Right forelimb (tissue), 1 donor: ENCODE measurements around the gene TNC.

Experiments used
- DNase-seq: peaks from one replicate; pipeline ENCODE4 v3.0.0-alpha.2; 2018

The TNC gene

DNA sequence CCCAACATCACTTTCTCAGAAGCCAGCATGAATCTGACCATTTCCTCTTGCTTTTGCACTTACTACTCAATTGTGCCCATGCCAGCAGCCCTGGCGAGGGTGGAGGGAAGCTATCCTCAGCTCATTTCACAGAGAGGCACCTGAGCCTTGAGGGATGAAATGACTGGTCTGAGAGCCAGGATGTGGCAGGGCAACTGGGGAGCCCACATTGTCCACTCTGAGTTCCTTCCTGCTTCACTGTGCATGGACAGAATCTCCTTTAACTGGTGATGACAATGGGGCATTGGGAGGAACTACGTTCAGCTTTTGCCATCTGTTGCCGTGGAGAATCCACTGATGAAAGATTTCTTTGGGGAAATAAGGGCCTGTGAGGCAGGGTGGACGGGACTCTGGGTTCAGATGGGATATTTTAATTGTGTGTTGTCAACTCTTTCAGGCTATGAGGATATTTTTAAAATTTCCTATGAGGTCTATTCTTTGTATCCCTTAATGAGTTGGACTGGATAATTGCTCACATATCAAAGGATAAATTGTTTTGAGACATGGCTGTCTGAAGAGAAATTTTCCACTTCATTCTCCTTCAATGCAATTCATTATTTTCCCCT, 78.3 kb downstream of the TNC start:
- no peak for DNase-seq

DNA sequence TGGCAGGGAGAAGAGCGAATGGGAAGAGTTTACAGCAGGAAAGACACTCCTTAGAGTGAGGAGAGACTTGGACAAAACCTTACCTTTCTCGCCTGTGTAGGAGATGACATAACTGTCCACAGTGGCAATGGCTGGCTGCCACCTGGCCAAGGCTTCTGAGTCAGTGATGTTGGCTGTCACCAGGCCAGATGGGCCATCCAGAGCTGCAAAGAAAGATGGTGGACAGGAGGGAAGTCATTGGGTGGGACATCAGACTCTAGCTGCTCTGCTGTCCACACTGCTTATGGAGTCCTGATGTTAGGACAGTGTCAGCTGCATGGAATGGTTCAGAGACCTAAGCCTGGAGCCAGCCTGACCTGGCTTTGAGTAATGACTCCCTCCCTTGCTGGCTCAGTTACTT, 79.8 kb downstream of the TNC start:
- DNase-seq = peak; percentile 66

DNA sequence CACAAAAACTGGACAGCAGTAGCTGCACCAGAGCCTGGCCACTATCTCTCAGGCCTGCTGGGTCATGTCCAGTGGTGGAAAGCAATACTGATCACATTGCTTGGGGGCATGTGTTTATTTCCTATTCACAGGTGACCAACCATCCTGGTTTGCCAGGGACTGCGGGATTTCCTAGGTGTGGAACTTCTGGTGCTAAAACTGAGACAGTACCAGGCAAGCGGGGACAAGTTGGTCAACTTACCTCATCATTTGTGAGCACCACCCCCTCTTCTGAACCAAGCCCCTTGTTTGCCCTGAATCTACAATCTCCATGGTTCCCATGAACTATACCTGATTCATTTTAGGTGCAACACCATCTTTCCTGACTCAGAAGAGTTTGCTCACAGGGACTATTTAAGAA, 81.3 kb downstream of the TNC start:
- DNase-seq = no peak

DNA sequence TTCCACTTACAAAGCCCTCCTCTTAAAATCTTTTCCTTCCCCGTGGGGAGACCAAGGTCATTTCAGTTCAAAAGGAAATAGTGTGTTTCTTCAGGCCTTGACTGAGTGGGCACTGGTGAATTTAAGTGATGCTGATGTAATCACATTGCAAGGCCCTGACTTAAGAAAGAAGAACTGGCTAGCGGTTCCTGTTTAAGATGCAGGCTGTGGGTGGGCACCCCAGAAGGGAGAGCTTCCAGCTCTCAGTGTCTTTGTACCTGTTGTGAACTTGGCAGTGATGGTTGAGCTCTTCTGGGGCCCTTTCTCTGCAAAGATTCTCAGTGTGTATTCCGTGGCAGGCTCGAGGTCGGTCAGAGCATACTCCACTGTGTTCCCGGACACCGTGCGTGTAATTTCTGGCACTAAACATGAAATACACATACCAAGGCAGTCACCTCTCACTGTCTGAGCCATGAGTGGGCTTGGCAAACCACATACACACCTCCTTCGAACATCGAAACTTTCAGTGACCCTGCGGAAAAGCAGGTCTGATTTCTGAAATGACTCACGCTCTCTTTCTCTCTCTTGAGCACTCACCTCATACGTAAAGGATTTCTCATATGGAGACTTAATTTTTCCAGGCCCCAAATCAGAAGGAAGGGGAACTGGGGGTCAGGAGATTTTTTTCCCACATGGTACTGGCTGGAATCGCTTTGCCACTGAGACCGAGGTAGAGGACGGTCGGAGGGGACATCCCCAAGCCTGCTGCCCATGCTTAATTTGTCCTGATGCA, 81.9 kb downstream of the TNC start:
- DNase-seq = no peak

DNA sequence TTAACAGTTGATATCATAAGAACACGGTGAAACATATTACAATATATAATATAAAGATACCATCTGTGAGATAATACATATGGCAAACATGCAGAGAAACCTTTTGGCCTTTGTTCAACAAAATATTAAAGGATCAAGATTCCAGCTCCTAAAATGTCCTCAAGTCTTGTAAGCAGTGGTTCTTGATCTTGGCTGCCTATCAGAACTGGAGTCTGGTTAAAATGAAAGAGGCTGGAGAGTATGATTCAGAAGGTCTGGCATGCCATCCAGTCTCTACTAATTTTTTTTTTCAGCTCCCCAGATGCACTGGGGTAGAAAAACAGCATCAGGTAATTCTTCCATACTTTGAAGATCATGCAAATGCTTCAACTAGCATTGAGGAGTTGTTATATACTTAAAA, 83.2 kb downstream of the TNC start:
- DNase-seq = no peak

DNA sequence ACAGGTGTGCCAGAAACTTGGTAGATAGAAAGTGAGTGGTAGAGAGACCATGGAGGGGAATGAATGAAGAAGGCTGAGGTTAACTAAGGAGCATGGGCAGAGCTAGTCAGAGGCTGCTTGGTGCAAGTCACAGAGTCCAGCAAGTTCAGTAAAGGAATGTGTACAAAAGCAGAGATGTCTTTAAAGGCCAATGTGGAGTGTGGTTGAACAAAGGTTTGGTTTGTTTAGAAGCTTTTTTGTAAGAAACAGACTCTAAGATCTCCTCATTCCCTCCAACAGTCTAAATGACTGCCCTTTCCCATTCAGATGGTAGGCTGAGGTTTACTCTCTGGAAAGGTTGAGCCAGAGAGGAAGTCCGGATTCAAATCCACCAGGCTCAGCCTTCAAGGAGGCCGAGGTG, 84.2 kb downstream of the TNC start:
- DNase-seq = no peak

DNA sequence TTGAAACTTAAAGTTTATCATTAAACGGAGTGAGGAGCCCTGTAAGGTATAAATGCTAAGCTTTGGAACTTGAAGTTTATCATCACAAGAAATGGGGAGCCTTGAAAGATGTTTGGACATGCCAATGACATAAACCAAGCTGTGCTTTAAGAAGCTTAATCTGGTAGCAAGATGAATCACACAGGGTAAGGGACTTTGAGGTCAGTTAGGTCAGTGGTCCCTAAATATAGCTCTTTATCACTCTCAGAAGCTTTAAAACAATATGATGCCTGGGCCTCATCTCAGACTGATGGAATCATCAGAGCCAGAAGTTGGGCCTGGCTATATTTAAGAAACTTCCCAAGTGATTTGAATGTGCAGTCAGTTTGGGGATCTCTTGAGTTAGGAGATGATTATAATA, 85.7 kb downstream of the TNC start:
- DNase-seq = no peak

DNA sequence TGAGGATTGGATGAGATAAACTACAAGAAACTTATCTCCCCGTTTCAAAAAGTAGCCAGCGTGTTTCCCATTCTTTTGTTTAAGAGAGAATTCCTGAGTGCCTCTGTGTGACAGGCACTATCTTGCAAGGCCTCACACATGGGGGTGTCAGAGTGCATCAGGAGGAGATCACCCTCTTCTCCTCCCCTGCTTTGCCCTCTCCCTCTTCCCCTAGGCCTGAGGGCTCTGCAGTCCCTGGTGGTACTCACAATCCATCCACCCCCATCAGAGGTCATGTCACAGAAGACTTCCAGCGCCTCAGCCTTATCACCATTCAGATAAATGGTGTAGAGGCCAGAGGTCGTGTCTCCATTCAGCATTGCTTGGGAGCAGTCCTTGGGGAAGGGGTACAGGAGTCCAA, 88.0 kb downstream of the TNC start:
- DNase-seq = no peak

DNA sequence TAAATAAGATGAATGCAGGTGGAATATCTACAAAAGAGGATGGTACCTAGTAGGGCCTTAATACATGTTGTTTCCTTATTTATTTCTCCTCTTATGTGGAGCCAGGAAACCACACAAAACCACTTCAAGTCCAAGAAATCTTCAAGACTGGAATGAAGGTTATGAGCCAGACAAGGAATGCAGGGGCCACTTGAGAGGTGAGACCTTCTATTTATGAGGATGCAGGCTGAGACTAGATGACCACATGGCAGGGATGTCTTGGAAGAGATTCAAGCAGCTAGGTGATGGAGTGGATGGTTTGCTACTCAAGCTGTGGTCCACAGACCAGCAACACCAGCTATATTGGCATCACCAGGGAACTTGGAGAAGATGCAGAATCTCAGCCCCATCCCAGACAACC, 92.2 kb downstream of the TNC start:
- DNase-seq = no peak

DNA sequence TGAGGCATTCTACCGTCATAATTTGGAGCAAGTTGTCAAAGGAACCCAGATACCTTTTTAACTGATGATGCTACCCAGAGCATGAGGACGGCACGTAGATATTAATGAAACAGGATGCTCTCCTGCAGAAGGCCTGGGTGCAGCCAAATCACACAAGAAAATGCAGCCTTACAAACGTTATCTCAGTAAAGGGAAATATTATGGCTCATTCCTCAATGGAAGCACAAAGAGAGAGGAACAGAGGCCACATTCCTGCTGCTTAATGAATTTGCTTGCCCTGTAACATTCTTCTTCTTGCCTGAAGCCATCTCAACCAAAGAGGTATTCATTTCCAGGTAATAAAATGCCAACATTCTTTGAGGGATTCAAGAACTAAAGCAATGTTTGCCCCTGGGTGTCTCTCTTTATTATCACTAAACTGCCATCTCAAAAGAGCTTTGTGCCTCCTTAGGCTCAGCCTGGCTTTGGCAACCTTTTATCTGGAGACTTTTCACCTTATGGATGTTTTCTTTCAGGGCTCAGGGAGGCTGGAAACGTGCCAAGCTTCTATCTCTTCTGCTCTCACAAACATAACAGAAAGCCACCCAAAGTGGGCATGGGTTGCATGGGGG, 92.9 kb downstream of the TNC start:
- DNase-seq = no peak

DNA sequence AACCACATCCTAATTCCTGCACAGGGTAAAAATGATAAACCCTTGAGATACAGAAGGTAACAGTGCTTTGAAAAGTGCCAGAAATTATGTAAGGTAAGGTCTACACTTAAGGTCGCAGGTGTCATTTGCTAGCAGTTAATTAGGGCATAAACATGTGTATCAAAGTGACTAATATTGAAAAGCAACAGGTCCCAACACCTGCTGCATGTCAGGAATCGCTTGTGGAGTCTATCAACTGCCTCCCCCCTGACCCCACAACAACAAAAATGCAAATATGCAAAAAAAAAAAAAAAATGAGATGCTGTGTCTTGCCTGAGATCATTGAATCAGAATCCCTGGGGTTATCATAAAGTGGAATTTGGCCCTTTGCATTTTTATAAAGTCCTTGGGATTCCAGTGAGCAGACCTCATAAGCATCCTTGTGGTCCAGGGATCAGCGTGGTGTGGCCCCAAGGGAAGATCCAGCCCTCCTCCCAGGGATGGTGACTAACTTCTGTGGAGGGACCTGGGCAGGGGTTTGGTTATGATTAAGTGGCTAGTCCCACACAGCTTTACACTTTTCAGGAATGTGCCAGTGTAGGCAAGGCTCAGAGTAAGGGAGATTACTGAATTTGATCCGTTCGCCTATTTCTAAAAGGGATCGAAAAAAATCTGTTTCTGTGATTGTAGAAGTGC, 95.1 kb downstream of the TNC start:
- DNase-seq = no peak

DNA sequence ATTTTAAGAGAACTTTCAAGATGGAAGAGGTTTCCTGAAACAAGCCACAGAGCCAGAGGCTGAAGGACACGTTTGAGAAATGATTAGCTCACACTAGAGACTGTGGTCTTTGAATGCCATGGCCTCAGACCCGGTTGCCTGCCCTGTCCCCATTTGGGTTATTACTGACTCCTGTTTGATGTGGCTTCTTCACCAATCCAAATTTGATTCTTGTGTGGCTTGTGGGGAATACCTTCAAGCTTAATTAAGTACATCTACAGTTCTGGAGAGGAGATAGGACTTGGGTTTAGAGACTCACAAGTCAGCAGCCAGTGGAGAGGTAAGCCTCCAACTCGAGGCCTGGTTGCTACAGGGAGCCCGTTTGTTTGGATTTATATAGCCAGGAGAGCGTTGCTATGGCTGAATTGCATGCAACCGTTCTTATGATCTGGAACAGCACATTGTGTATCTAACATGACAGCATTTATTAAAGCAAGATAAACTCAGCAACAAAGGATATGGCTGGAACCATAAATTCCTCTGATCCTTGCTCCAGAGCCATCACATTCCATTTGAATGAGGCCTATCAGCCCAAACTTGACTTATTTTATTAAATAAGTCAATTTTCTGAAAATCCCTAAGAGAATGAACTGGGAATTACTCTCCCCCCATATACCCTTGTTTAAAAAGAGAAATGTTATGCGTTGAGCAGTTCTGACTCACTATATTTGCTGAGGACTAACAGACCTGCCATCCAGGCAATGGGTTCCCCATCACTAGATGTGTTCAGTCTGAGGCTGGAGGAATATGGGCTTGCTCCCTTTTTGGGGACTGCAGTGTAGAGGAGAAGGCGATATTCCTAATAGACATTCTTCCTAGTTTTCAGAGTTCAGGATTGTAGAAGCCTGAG, 99.2 kb downstream of the TNC start:
- DNase-seq = no peak

DNA sequence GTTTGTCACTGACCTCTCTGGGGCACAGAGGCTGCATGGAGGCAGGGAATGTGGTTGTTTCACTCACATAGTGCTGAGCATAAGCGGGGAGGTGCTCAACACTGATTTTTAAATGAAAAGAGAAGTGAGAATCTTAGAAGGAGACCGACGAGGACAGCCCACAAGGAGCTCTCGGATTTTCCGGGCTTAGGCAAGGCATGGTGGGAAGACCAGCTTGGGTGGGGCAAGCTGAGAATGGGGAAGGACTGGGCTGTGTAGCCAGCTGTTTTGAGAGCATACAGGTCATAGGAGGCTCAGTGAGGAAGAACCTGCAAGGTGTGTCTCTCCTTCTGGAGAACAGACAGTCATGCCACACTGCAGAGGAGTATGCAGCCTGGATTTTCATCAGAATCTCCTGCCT, 101.6 kb downstream of the TNC start:
- DNase-seq = no peak

DNA sequence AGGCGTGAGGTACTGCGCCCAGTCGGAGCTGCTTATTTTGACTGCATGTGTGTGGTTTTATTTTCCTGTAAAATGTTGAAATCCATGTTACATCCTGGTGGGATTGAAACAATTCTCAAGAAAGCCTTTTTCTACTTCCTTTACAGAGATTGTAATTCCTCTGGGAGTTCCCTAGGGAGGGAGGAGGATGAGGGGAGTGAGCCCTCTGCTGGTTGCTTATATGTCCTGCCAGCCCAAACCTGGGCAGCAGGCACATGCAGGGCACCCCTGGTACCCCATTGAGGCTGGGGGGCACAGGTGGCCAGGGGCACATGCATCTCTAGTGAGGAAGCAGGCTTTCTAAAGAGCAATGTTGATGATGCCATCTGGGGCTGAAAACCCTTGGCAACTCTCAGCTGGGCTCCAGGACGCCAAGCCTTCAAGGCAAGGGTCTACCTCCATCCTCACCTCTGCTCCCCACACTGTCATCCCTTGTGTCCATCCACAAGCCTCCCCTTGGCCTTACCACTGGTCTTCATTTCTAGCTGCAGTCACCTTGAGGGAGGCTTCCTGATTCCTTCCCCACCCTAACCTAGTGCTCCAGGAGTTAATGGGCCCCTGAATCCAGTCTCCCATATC, 102.8 kb downstream of the TNC start:
- no peak for DNase-seq

DNA sequence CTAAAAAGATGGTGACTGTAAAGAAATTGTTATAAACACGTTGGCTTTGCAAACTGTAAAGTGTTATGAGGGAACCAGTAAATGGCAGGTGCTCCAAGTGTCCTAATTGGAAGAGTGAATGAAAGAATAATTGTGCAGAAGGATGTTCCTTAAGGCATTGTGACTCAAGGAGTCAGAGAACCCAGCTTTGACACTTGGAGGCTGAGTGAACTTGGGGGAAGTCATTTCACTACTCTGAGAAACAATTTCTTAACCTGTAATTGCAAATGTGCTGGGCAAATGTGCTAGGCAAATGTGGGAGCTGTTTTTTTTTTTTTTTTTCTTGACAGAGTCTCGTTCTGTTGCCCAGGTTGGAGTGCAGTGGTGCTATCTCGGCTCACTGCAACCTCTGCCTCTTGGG, 103.5 kb downstream of the TNC start:
- DNase-seq = no peak

DNA sequence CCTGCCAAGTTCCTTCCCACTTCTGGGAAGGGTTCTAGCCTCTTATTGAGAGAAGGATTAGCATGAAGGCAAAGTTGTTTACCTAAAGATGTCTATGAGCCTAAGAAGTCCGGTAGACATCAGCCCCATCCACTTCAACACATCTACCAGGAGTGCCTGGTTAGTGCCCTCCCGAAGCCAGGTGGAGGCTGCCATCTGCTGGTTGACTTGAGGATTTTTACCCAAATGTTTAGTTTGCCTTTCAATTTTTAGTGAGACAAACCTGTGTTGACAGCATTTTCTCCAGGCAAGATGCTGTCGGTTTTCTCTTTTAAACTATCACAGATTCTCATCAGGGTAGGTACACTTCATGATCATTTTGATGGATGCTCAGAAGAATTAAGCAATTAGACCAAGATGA, 104.0 kb downstream of the TNC start:
- DNase-seq = peak; percentile 79

DNA sequence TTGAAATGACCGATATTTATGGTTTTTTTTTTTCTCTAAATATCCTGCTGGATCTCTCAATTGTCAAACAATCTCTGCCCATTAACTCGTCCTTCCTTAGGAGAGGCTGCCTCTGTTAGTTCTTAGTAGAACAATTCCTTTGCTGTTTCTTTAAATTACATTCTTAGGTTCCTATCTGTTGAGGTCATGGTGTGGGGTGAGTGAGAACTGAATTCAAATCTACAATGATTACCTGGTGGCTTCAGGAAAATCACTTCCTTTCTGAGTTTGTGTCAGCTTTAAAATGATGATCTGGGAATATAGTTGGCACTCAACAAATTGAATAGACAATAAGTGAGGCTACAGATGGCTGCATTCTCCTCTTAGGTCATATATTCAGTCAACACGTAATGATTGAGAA, 105.5 kb downstream of the TNC start:
- DNase-seq = no peak

DNA sequence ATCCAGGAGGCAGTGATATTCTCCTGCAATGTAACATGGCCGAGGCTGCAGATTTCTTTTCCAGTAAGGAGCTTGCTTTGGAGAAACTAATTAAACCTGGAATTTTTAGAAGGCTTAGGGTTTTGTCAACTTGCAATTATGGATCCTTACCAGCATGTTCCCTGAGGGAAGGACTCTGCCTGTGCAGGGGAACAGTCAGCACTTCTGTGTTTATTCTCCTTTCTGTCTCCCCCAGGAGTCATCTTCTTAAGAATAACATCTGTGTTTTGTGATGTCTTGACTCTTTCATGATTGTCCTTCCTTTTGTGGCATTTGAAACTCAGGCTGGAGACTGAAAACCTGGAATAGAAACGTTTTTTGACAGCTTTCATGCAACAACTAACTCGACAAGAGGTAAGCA, 107.1 kb downstream of the TNC start:
- no peak for DNase-seq

DNA sequence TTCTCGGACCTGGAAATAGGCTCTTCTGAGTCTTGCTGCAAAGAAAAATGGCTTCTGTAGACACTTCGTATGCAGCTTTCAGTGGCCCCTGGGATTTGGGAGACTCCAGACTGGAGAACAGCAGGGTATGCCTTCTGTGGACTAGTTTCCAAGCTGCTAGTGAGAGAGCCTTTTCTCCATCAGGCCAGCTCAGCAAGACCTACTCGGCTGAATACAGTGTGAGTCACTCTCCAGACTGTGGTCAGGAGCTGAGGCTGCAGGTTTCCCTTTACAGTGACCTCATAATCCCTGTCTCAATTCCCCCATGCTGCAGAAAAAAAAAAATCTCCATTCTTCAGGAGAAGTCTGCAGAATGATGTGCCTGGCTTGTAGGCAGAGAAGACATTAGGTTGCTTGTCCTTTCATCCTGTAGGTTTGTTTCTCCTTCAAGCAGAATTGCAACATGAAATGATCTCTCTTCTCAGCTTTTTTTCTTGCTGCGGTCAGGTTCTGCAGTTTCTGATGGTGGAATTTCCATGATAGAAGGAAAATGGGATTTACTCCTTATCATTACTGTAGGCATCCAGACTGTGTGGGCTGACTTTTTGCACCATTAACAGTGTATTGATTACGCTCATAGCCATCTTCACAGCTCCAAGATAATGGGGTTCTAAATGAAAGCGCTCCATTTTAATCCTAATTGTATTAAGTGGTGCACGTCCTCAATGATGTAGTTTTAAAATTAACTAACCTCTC, 109.3 kb downstream of the TNC start:
- no peak for DNase-seq

DNA sequence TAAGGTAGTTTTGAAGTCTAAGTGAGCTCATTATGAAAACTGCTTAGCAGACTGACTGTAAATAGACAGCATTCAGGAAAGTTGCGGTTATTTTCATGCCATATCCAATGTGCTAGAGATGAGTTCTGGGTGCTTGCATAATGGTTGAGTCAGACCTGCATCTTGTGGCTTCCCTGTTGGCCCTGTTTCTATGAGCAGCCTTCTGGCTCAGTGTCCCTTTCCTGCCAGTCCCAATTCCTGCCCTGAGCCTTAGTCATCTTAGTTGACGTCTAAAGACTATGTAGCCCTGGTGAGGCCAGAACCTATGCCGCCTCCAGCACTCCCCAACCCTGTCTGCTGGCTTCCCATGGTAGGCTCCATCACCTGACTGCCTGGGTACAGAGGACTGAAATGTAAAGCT, 111.3 kb downstream of the TNC start:
- DNase-seq = no peak

DNA sequence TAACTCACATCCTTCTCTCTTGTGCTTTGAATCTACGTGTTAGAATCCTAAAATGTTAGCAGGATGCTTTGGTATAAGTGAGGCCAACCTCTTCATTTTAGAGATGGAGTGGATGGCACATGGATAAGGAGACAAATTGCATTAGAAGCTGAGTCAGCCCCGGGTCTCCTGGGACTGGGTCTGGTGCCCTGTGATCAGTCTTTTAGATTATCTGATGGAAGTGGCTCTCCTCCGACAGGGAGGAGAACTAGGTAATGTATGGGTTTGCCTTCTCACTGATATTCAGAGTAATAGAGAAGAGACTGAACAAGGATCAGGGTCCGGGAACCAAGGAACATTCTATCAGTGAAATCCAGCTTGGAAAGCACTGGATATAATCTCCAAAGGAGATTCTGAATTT, 112.6 kb downstream of the TNC start:
- no peak for DNase-seq

DNA sequence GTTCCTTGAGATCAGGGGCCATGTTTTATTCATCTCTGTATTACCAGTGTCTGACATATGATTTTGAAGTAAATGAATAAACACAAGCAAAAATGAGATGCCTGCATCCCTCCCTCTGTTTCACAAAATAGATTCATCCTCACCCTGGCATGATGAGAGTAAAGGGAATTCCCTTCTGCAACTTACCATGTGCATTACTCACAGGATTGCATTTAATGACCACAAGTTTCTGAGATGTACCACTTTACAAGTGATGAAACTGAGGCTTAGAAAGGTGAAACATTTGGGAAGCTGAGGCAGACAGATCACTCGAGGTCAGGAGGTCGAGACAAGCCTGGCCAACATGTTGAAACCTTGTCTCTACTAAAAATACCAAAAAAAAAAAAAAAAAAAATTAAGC, 113.4 kb downstream of the TNC start:
- DNase-seq = no peak
